HG03457 (cell line): ENCODE data around the gene RSAD1.

Source experiments
- ATAC-seq: cut with Tn5 transposase; IDR thresholded peaks from one replicate; pipeline ENCODE4 v1.9.1; 2021; ENCODE audit warnings: moderate number of reproducible peaks; ENCODE audit not compliant: unreplicated experiment

RSAD1 gene

DNA sequence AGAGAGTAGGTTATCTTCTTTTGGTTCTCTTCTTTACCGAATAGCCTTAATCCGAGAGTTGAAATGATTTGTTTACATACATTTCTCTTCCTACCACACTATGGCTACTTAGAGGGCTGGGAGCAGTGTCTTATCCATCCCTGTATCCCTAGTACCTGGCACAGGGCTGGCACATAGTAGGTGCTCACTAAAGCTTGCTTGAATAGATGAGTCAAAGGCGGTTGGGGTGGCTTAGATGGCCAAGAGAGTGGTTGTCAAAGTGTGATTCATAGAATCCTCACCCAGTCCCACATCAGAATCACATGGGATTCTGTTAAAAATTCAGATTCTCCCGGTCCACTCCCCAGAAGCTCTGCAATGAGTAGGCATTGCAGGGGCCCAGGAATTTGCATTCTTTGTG lies 21.0 kb upstream of the RSAD1 start:
- ATAC-seq = no peak

DNA sequence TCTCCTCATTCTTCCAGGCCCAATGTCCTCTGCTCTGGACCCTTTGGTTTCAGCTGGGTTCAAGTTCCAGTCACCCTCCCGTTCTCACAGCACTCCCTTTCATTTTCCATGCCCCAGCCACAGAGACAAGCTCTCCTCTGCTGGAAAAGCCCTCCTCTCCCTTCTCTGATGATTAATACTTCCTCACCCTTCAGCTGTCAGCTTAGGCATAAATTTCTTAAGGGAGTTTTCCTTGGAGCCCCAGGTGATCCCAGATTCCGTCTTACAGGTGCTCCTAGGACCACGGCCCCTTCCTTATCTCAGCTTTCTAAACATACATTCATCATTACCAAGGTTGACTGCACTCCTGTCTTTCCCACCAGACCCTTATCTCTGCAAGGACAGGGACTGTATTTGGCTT lies 20.4 kb upstream of the RSAD1 start:
- no peak for ATAC-seq

DNA sequence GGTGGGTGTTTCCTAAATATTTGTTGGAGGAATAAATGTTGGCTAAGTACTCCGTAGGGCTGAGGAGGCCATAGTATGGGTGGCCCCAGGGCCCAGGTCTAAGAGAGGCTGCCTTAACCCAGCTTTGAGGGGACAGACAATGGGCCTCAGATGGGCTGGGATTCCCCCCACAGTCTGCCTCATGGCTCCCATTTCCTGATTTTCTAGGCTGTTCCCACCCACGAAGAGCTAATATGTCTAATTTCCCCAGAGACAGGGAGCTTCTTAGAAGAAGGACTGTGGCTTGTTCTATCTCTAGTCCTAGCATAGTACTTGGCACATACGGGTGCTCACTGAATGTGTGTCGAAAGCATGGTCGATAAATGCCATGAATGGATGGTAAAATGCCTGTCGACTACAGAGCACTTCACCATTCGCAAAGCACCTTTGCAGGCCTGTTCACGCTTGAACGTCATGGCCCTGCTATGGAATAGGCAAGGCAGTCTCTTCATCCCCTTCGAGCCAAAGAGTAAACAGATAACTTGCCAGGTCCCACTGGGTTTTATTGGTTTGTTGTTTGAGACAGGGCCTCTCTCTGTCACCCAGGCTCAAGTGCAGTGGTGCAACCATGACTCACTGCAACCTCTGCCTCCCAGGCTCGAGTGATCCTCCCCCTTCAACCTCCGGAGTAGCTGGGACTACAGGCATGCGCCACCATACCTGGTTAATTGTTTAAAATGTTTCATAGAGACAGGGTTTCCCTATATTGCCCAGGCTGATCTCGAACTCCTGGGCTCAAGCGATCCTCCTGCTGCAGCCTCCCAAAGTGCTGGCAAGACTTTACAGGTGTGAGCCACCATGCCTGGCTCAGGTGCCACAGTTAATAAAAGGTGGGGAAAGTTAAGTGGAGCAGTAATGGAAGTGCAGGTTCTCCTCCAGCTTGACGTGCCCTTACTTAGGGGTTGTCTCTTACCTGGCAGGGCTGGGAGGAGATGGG lies 19.7 kb upstream of the RSAD1 start:
- no peak for ATAC-seq

DNA sequence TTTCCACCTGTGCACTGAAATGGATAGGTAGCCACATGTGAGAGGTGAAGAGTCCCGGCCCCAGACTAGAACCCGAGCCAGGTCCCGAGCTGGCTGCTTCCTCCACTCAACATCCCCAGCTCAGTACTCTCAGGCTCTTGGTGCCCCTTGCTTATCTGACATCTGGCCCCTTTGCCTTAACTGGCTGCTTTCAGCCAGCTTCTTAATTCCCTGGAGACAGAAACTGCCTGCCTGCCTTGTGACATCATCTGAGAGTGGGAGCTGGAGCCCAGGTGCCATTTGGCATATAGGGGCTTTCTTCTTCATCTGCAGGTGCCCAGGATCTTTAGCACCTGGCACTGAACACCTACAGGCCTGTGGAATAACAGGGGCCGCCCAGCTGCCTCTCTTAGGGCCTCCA lies 18.9 kb upstream of the RSAD1 start:
- ATAC-seq = no peak

DNA sequence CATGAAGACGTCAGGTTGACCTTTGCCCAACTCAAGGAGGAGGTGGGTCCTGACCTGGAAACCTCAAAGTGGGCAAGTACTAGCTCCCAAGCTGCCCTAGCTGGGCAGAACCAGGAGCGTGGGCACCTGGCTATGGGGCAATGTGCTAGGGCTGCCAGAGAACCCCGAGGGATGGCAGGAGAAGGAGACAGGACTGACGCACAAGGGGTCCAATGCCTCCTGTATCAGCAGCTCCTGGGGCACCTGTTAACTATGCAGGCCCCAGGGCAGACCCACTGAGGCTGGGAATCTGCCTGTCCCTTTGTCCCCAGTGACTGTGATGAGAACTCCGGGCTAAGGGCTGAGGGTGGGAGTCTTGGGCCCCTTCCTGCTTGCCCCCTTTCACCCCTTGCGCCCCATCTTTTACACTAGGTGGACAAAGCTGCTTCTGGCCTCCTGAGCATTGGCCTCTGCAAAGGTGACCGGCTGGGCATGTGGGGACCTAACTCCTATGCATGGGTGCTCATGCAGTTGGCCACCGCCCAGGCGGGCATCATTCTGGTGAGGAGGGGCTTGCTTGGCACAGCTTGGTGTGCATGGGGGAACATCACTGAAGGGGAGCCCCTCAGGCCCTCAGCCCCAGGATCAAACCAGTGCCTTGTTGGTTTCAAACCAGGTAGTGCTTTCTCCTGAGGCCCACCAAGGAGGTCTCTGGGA lies 17.7 kb upstream of the RSAD1 start:
- ATAC-seq = no peak

DNA sequence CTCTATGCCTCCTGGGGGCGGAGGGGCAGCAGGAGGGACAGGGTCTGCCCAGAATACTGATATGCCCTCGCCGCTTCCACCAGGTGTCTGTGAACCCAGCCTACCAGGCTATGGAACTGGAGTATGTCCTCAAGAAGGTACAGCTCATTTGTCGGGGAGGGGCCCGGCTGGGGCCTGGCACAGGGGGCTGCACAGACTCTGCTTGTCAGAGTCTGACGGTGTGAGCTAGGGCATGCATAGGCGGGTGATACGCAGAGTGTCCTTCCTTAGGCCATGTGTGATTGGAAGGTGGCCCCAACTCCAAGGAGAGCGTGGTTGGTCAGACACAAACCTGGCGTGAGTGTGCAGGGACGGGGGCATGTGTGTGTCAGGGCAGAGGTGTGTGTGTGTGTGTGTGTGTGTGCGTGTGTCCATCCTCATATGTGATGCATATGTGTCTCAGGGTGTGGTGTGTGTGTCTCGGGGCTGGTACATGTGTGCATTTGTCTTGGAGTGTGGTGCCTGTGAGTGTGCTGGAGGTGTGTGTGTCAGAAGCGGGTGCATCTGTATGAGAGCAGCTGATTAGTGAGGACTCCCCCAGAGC lies 17.0 kb upstream of the RSAD1 start:
- no peak for ATAC-seq

DNA sequence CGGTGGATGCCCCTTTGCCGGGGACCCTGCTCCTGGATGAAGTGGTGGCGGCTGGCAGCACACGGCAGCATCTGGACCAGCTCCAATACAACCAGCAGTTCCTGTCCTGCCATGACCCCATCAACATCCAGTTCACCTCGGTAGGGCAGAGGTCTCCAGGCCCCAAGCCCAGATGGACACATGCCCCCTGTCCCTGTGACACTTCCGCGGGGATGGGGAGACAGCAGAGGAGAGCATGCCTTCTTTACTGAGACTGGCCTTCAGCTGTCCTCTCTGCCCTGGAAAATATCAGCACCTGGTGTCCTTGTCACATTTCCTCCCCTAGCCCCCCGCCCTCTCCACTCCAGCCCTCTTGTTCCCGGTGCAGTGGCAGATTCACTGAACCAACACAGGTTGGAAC lies 16.2 kb upstream of the RSAD1 start:
- no peak for ATAC-seq

DNA sequence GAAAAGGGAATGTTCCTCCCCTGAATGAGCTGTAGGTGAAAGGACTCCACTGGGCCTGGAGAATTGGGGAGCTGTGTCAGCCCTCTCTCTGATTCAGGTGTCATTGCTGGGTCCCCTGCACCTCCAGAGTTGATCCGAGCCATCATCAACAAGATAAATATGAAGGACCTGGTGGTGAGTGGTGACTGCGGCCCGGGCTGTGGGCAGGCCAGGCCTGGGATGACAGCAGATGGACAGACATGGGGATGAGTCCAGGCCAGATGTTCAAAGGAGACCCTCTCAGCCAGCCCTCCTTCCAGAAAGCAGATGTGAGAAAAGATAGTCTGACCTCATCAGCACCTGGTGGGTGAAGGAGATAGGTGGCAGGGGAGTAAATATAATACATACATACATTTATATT lies 14.5 kb upstream of the RSAD1 start:
- ATAC-seq = no peak

DNA sequence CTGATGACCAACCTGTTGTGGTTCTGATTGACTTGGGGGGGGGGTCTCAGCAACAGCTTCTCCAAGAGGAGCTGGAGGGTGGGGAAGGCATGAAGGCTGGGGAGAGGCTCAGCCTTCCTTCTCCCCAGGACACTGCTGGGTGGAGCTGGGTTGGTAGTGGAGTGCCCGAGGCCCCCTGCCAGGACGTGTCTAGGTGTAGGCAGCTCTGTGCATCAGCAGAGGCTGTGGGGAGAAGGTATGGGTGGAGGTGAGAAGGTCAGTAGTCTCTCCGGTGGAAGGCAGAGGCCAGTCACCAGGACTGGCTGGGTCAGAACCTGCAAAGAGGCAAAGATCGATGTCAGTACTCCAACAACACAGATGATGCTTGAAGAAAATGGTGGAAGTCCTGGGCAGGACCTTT lies 13.9 kb upstream of the RSAD1 start:
- ATAC-seq = no peak

DNA sequence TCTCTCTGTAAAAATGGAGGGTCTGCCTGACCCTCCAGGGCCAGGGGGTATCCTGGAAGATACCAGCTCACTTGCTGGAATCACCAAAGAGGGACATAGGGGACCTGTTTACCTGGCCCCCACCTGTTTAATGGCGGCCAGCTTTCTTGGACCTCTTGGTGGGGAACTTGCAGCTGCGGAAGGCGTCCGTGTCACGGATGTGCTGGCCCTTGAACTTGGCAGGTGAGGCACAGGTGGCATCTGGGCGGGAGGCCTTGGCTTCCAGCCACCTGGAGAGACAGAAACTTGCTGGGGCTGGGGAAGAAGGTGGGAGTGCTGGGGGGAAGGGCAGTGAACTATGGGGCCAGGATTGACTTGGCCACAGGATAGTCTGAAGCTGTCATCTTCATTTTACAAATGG lies 13.5 kb upstream of the RSAD1 start:
- no peak for ATAC-seq

DNA sequence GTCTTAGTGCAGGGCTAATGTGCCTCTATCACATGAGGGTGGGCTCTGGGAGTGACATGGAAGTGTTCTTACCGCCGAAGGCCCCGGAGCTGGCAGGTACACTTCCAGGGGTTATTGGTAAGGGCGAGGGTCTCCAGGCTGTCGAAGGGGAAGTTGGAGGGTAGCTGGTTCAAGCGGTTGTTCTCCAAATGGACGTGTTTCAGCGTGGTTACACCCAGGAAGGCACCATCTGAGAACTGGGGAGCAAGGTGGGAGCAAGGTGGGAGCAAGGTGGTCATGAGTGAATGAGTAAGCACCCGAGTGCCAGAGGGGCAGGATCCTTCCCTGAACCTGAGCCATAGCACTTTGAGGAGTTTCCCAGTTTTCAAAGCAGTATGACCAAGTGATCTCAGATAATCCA lies 13.0 kb upstream of the RSAD1 start:
- ATAC-seq = no peak

DNA sequence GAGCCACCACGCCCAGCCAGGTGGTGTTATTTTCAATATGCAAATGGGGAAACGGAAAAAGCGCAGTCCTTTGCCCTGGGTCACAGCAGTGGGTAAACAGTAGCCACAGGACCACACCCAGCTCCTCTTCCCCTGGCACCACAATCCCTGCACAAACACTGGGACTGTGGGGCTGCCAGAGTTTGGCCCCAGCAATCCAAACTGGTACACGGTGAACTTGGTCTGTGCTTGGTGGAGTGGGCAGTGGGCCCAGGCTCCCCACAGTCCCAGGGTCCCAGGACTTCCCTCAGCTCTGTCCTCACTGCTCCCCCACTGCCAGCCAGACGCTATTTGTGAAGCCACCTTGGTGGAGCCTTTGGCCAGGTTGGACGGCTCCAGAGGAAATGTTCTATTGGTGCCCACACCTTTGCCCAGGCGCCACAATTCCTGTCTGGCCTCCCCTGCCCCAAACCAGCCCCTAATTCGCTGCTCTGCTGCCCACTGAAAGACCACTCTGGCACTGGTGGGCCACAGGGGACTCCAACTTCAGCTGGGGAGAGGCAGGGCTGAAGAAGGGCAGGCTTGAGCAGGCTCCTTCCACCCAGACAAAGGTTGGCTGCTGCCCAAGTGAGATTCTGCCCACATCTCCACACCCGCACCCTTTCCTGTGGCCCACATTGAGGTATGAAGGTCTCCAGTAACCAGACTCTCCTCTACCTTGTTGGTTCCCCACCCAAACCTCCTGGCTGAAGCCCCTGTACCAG lies 12.1 kb upstream of the RSAD1 start:
- ATAC-seq = no peak

DNA sequence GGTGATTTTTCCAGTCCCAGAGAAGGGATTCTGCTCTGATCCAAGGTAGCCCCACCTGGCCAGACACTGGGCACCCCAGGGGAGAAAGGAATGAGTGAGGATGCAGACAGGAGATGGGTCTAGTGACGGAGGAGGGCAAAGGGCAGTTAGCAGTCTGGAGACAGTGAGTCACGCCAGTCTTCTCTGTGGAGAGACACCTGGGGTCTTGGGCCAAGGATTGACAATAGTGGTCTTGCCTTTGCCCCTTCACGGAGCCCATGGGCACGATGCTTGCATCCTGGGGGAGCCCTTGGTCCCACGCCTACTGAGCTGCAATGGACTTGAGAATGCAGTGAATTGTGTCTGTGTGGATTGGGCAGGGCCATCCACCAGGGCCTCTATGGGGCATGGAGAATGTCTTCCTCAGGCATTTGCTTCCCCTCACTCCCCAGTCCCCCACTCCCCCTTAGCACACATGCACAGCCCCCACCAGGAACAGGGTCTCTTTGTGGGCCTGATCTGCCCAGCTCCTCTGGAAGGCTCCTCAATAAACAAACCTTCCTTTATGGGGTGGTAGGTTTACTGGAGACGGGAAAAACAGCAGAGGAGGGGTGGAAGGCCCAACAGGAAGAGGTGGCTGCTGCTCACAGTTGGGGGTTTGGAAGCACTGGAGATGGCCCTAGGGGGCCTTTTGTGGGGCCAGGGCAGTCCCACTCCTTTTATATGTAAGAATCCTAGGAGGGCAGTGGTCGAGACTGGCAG lies 11.4 kb upstream of the RSAD1 start:
- ATAC-seq = no peak

DNA sequence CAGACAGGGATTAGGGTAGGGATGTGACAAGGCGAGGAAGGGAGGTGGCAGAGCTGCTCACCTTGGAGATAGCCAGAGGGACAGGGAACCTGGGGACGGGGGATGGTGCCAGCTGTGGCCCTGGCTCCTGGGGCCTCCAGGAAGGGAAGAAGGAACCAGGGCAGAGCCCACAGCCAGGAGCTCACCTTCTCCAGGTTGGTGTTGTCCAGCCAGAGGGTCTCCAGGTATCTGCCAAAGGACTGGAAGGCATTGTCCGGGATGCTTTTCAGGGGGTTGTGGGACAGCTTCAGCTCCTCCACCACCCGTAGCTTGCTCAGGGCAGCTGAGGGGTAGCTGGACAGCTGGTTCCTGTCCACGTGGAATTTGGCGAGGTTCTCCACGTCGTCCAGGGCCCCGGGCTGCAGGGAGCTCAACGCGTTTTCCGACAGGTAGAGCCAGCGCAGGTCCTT lies 10.8 kb upstream of the RSAD1 start:
- no peak for ATAC-seq

DNA sequence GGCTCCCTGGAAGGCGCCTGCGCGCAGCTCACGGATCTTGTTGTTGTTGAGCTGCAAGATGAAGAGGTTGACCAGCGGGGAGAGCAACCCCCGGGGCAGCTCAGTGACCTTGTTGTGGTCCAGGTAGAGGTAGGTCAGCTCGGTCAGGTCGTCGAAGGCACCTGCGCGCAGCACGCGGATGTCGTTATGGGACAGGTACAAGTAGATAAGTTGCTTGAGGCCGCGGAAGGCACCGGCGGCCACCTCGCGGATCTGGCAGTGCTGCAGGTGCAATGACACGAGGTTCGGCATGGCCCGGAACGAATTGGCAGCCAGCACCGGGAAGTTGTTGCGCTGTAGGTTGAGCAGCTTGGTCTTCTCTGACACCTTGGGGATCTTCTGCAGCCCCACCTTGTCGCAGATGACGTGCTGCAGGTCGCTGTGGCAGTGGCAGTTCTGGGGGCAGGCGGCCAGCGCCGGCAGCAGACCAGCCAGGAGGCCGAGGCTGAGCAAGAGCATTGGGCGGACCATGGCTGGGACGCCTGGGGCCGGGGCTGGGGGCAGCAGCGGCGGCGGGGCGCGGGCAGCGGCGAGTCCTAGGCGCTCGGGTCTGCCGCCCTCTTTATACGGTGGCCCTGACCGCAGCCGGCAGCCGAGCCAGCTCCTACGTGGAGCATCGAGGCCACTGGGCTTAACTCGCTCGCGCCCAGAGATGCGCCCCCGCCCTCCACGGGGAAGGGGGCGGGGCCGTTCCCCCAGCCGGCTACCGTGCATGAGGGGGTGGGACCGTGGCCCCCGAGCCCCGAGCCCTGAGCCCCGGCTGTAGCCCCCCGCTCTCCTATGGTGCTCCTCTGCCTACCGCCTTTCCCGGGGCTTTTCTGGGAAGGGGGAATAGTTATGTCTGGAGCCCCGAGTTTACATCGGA lies 10.1 kb upstream of the RSAD1 start, which contains the start of gene CHAD:
Gene CHAD, minus strand, starts transcription at position 577 of the 904 bp plus-strand sequence. Its CDS starts 67 bp downstream, at position 510.
- no peak for ATAC-seq

DNA sequence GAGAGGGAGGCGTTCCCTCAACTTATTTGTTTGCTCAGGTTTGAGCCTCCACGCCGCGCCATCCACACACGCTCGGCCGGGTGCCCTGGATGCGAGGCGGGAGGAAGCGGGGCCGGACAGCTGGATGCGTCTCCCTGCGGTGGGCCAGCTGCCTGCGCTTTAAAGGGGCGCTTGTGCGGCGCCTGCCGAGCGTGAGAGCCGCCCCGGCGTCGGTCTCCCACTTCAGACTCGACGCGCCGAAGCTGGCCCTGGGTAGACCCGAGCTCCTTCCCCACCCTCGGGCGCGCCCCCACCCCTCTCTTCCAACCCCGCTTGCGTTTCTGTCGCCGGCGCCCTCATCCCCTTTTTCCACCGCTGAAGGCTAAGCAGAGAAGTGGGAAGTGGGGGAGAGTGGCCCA lies 9.5 kb upstream of the RSAD1 start:
- no peak for ATAC-seq

DNA sequence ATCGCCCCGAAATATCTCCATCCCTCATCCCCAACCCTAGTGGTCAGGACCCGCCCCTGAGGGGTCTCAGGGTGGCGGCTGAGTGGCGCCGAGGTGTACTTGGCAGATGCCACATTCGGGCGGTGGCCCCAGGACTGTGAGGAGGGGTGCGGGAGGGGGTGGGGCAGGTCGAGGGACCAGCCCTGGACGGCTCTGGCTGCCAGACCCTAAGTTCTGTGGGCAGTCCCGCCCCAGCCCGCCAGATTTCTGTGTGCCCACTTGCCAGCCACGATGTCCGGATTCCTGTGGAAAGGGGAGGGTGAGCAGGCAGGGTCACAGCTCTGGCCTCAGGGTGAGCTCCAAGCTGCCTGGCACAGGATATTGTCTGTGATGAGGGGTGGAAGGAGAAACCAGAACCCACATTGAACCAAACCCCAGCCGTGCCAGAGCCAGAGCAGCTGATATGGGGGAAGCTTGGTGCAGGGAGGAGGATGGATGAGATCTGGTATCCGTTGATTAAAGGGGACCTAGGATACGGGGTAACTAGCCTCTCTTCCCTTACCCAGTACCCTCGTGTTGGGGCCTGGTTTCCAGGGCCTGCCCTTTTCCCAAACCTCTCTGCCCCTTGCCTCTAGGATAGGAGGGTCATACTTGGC lies 8.9 kb upstream of the RSAD1 start:
- no peak for ATAC-seq

DNA sequence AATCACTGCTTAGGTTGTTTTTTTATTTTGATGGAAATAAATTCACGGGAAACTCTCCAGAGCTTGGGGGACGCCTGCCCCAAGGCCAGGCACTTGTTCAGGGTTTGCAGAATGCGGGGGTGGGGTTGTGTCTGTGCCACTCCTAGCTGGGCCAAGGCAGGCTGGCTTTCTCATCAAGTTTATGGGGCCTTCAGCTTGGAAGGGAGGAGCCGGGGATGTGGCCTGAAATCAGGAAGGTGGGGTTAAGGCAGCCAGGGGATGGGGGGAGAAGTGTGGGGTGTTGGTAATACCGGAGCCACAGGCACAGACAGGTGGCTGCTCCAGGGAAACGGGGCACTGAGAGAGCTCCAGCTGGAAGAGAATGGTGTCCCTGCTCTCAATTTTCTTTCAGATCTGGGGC lies 8.2 kb upstream of the RSAD1 start:
- no peak for ATAC-seq
